NAMALWA (cell line): ENCODE data around the gene ZNF415.
"Not testable (repeated sequence)": the region's sequence is repeated elsewhere in the genome, so short reads cannot be mapped to it uniquely, and the experiment has no call there.

ENCODE experiments used
- DNase-seq: peaks from one replicate; pipeline ENCODE4 v3.0.0-alpha.2; 2015; ENCODE audit warnings: low spot score

ZNF415 gene

DNA sequence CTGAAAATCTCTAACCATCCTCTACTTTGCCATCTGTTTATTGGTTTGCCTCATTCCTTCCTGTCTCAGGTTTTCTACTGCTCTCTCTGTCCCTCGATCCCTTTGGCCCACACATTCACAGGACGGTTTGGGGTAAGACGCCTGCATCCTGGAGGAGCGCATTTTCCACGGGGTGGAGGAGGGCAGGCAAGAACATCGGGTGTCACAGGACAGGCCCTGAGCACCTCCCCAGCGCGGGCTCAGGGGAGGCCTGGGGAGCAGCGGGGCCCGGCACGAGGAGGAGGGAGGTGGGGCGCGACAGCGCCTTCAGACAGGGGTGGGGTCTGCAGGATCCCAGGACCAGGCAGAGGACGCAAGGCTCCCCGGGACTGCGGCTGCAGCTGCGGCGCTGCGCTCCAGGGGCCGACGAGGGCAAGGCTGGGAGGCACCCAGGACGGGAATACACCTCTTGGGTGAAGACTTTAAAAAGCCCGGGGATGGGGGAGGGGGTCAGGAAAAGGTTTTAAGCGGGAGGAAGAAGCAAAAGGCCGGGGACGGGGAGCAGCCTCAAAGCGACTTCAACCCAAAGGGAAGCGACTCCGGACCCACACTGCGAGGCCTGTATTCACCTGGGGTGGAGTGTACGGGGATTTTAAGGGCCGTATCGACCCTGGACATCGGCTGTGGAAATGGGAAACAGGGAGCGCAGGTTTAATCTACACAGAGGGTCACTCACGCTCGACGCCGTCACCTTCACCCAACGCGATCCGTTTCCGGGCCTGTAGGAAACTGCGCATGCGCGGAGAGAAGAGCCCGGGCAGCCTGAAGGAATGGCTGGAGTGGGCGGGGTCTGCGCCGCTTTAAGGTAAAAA, at the start of gene ZNF415:
ZNF415 (minus strand) TSS at position 770 of the 851 bp plus-strand sequence. CDS start 10,234 bp downstream, outside the sequence.
- no peak for DNase-seq

DNA sequence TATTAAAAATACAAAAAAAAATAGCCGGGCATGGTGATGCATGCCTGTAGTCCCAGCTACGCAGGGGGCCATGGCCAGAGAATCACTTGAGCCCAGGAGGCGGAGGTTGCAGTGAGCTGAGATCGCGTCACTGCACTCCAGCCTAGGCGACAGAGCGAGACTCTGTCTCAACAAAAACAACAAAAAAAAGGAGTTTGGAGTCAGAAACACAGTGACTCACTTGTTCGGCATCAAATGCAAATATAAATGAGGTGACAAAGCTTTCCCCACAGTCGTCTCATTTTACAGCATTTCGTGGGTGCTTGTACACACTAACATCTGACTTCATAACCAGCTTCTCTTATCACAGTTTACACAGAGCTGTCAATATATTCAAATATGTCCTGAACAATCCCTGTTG, 49.5 kb upstream of the ZNF415 start:
- no peak for DNase-seq

DNA sequence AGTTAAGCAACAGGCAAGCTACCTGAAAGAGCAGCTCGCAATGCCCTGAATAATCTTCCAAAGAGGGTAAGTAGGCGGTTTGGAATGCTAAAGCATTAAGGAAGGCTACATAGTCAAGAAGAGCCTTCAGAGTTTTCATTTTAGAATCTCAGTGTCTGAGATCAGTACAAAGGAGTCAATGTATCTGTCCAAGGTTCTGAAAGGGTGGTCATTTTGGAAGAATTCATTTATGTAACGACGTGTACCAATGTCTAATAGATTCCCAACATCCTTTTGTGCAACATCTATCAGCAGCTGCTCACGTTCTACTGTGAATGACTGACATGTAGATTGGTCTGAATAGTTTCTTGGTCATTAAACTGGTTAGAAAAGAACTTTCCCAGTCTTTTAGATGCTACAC, 45.3 kb upstream of the ZNF415 start:
- no peak for DNase-seq

DNA sequence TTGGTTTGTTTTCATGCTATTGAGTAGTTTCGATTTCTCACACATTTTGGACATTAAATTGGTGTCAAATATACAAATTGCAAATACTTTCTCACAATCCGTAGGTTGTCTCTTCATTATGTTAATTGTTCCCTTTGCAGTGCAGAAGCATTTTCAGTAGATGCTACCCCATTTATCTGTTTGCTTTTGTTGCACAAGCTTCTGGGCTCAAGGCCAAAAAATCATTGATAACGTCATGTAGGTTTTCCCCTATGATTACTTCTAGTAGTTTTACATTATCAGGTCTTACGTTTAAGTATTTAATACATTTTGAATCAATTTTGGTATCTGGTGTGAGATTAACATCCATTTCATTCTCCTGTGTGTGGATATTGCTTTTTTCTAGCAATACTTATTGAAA, 40.2 kb upstream of the ZNF415 start:
- DNase-seq = no peak

DNA sequence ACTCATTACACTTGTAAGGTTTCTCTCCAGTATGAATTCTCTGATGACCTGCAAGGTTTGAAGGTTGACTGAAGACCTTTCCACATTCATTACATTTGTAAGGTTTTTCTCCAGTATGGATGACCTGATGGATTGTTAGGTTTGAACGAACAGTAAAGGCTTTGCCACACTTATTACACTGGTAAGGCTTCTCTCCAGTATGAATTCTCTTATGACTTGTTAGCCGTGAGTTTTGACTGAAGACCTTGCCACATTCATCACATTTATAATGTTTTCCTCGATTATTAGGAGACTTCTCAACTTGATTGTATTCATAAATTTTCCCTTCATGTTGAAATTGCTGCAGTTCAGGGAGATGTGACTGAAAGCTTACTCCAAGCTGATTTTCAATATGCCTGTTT, 33.0 kb upstream of the ZNF415 start:
- no peak for DNase-seq

DNA sequence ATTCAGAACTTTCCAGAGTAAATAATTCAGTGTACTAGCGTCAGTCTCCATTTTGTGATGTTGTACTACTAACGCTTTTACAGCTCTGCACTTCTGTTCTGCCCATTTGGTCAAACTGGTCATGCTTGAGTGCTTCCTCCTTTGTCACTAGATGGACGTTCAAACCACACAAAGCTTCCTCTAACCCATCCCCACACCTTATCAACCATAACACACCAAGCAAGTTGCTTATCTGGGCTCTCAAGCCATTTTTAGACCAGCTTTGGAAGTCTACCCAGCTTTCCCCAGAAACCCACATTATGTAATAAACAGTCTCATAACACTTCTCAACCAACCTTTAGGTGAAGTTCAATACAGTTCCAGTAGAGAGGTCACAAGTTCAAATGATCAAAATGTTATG, 28.4 kb upstream of the ZNF415 start:
- DNase-seq = no peak

DNA sequence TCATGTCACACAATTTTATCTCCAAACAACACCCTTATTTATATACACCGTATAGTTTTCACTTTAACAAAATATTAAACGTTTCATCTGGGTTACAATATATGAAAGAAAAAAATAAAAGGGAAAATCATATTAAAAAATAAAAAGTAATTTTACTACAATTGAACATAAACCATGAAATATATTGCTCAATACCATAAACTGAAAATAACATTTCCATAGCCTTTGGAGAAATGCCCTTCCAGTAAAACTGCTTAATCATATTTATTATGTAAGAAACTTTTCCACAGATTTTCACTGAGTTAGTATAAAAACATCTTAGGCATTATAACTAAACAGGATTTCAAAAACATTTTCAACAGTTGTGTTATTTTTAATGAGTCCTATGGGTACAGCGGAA, 27.6 kb upstream of the ZNF415 start:
- DNase-seq = no peak

DNA sequence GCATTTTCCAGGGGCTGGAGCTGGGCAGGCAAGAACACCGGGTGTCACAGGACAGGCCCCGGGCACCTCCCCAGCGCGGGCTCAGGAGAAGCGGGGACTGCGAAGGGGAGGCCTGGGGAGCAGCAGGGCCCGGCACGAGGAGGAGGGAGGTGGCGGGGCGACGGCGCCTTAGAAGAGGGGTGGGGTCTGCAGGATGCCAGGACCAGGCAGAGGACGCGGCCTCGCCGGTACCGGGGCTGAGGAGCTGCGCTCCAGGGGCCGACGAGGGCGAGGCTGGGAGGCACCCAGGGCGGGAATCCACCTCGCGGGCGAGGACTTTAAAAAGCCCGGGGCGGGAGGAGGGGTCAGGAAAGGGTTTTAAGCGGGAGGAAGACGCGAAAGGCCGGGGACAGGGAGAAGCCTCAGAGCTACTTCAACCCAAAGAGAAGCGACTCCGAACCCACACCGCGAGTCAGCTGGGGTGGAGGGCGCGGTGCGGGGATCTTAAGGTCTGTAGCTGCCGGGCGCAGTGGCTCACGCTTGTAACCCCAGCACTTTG, 25.5 kb upstream of the ZNF415 start:
- DNase-seq = no peak

DNA sequence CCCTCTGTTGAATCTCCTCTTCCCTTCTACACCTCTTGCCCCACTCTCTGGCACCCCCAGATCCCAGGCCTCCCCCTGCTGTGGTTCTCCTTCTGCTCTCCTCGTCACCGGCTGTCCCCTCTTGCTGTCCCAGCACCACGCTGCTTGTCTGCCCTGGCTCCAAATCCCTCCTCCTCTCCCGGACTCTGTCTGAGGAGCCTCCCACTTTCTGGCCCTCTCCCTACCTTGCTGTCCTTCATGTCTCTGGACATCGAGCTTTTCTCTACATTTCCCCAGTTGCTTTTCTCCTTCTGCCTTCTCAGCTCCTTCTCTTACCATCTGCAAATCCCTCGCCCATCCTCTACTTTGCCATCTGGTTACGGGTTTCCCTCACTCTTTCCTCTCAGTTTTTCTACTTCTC, 24.9 kb upstream of the ZNF415 start:
- DNase-seq = no peak

DNA sequence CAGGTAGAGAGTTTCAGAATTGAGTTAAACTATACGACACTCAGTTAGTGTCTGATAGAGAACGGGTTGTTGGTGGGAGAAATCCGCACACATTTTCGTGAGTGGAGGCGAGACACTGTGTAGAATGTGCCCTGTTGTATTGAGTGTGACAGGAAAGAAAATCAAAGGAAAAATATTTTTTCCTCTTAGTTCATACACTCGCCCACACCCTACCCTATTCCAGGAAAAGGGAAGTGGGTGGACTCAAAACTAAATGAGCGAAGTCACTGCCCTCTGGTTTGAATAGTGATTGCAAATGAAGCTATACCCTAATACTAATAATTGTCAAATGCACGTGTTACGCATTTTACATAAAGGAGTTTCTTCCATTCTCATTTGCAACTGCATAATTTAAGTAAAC, 24.1 kb upstream of the ZNF415 start:
- no peak for DNase-seq

DNA sequence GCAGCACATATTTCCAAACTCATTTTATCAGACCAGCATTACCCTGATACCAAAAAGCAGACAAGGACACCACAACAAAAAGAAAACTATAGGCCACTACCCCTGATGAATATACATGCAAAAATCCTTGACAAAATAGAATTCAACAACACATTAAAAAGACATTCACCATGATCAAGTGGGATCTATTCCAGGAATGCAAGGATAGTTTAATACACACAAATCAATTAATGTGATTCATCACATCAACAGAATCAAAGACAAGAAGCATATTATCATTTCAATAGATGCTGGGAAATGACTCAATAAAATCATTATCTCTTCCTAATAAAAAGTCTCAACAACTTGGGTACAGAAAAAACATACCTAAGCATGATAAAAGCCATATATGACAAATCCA, 14.9 kb upstream of the ZNF415 start:
- no peak for DNase-seq

DNA sequence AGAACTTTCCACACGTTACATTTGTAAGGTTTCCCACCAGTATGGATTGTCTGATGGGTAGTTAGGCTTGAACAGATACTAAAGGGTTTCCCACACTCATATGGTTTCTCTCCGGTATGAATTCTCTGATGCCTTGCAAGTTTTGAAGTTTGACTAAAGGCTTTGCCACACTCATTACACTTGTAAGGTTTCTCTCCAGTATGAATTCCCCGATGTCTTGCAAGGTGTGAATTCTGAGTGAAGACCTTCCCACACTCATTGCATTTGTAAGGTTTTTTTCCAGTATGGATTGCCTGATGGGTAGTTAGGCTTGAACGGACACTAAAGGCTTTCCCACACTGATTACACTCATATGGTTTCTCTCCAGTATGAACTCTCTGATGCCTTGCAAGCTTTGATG, 7.6 kb upstream of the ZNF415 start:
- no peak for DNase-seq

DNA sequence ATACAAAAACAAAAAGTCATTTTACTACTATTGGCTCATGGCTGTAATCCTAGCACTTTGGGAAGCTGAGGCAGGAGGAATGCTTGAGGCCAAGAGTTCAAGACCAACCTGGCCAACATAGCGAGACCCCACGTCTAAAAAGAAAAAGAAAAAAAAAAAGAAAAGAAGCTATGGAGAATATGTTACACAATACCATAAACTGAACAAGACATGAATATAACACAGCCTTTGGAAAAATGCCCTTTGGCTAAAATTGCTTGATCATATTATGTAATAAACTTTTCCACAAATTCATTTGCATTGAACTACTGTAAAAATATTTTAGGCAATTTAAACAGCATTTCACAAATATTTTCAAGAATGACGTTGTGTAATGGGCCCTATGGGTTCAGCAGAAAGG, 3.7 kb upstream of the ZNF415 start:
- DNase-seq = no peak

DNA sequence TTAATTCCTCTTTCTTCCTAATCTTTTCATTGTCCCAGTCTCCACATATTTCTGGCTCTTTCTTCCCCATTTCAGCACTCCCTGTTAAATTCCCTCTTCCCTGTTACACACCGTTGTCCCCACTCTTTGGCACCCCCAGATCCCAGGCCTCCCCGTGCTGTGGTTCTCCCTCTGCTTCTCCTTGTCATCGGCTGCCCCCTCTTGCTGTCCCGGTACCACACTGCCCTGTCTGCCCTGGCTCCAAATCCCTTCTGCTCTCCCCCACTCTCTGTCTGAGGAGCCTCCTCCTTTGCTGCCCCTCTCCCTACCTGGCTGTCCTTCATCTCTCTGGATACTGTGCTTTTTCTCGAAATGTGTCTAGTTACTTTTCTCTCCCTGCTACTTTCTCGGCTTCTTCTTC, 983 bp downstream of the ZNF415 start:
- no peak for DNase-seq

DNA sequence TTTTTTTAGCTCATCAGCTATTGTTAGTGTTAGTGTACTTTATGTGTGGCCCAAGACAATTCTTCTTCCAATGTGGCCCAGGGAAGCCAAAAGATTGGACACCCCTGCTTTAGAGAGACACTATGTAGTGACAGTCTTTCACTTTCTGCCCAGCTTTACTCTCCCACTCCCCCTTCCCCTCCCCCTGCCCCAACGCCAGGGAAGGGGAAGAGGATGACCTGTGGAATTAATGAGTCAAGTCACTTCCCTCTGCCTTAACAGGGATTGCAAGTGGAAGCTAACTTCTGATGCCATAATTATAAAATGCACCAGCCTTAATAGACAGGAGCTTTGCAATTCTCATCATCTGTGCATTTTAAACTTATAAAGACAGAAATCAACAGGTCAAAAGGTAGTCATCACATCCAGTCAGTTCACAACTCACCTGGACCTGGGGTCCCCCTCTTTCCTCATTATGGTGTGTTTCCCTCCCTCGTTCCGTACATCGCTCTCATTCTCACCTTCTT, 1.6 kb downstream of the ZNF415 start:
- no peak for DNase-seq

DNA sequence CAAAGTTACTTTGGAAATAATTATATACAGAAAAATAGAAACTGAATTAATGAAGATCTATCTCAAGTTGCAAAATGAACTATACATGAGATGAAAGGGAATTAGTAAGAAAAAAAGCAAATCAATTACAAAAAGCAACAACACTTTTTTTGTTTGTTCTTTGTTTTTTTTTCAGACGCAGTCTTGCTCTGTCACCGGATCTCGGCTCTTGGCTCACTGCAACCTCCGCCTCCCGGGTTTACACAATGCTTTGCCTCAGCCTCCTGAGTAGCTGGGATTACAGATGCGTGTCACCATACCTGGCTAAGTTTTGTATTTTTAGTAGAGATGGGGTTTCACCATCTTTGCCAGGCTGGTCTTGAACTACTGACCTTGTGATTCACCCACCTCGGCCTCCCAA, 2.2 kb downstream of the ZNF415 start:
- DNase-seq = no peak

DNA sequence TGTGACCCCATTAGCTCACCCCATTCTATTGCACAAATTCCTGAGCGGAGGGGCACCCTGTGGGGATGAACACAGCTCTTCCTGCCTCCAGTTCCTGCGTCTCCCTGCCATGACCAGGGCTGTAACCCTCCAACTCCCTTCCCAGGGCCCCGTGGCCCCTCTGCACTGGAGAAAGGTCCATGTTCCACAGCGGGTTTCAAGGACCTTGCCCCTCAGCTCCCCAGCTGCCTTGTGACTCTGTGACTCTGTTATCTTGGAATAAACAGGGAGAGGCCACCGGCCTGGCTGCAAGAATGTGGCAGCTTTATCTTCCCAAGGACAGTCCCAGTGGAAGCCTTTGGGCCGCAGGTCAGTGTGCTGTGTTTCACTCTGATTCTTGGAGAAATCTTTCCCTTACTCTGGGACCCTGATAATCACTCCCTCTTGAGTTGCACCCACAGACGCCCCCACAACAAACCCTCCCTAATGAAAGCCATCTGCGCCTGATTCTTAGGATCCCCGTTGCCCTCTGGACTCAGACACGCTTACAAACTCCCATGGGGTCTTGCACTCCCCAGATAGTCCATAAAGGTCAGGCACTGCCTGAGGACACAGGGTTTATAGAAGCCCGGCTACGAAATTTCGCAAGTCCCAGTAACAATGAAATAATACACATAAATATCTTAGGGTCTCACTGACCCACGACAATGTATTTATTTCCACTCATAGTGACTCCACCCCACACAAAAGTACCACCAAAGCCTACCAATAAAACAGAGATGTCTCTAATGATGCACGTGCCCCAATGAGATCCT, 5.8 kb downstream of the ZNF415 start:
- DNase-seq = not testable (repeated sequence)

DNA sequence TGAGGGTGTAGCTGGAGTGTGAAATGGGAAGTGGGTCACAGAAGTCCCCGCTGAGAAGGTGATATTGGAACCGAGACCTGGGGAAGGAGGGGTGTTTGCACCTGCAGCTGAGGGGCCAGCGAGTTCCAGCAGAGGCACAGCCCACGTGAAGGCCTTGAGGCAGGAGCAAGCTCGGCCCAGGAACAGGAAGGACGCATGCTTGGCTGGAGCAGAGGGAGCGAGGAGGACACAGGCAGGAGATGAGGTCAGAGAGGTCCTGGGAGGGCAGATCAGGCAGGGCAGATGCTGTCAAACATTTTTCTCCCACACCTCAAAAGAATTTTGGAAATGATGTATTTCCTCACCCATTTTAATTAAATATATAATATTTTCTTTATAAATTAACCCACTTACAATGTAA, 9.3 kb downstream of the ZNF415 start:
- no peak for DNase-seq

DNA sequence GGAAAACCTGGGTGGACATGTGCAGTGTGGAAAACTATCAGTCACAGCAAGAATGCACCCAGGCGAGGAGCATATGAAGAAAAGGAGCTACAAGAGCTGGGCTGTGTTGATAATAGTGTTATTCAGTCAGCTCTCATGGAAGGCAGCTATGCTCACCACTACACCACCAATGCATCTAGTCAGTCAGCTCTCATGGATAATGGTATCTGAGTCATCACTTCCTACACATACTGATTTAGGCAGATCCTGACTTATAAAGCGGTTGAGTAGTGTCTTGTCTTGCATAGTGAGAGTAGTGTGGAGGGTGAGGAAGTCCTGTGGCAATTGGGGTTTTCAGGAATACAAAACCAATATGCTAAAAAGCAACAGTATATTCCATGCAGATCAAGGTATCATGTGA, 20.4 kb downstream of the ZNF415 start:
- no peak for DNase-seq

DNA sequence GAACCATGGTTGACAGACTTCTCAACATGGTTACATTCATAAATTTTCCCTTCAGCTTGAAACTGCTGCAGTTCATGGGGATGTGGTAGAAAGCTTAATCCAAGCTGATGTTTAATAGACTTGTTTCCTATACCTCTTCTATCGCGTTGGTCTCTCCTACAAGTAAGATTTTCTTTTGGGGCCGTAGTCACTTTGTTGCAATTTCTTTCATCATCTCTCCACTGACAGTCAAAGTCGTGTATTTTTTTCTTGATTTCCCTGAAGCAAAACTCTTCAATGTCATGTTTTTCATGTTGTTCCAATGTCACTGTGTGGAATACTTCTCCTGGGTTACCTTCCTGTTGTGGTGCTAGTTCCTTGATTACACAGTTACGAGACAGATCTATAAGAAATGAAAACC, 23.2 kb downstream of the ZNF415 start:
- no peak for DNase-seq

DNA sequence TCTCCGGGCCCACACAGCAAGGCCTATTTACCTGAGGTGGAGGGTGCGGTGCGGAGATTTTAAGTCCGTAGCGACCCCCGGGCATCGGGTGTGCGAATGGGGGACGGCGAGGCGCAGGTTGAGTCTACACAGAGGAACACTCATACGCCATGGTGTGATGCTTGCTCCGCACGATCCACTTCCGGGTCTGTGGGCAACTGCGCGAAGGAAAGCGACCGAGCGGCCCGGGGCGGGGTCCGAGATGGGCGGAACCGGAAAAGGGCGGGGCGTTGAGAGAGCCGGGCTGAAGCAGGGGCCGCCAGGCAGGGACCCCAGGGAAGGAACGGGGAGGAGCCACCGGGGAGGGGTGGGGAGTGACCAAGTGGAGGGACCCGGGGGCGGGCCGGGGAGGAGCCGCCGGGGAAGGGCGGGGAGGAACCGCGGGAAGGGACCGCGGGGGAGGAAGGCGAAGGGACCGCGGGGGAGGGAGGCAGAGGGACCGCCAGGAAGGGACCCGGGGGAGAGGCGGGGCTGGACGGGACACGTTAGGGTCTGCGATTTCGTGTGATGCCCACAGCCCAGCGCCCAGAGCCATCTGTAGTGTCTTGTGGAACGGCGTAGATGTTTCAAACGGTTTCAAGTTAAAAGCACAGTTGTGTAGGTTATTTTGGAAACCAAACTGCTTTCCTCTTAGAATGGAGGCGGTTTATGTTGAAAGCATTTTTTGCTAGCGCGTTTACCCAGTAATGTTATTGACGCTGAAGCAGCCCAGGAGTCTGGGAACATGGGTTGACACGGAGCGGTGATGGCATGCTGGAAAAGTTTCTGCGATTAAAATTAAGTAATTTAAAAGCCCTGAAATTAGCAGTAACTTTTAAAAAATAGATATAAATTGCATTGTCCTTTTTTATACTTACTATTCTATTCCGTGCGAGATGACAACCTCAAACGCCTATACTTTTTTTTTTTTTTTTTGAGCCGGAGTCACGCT, 29.2 kb downstream of the ZNF415 start, which contains the start of gene ZNF160:
ZNF160 (minus strand) TSS at position 189 of the 970 bp plus-strand sequence. CDS start 17,146 bp downstream, outside the sequence.
- peak; percentile 97 for DNase-seq
